Measurements from ENCODE around the gene YAF2. TPM values are rescaled to one million over a fixed set of nuclear protein-coding genes. Genes with fewer than 3 reads are reported as not detected.

Gene YAF2
- total RNA-seq, 1 donor from 2014 or later: 52.5 TPM

Other genes with a start within 250 kb of the YAF2 start
- gene GXYLT1, start 93.4 kb downstream of the YAF2 start, total RNA-seq (ENCODE audit: unreplicated experiment): 3.4 TPM
- gene ZCRB1, start 87.8 kb upstream of the YAF2 start, total RNA-seq (ENCODE audit: unreplicated experiment): 43.2 TPM
- 64.4 TPM for gene PPHLN1, start 87.9 kb upstream of the YAF2 start, total RNA-seq (ENCODE audit: unreplicated experiment)

Measured in glutamatergic neuron (in vitro differentiated cells).